GM23338 (cell line): ENCODE data around the gene CCDC197. TPM values are rescaled to one million over a fixed set of nuclear protein-coding genes. Genes with fewer than 3 reads are reported as not detected.

Source experiments
- ATAC-seq: fragments of 200-7000 bp; cut with Tn5 transposase; 3 replicates; pipeline ENCODE4 v1.9.1; 2020
- DNase-seq: peaks from one replicate; pipeline ENCODE4 v3.0.0-alpha.2; 2015; ENCODE audit warnings: low spot score
- H2AFZ ChIP-seq: fragments of 200-600 bp; sonication (generic); 2 replicates; pipeline ENCODE4 v1.8.0; 2016; ENCODE audit warnings: antibody characterized with exemption, mild to moderate bottlenecking, moderate library complexity
- H3F3A ChIP-seq: fragments of 200-600 bp; sonication (generic); replicated peaks from 2 replicates; pipeline ENCODE4 v1.8.0; 2017; ENCODE audit warnings: antibody characterized with exemption, mixed run types, low read depth
- H3K27ac ChIP-seq: fragments of 200-600 bp; sonication (generic); 2 replicates; pipeline ENCODE4 v1.6.1; 2016; ENCODE audit warnings: low read depth
- H3K27me3 ChIP-seq: fragments of 200-600 bp; sonication (generic); 2 replicates; pipeline ENCODE4 v1.8.0; 2016; ENCODE audit warnings: mild to moderate bottlenecking, mixed run types, moderate library complexity; ENCODE audit not compliant: insufficient read depth
- H3K36me3 ChIP-seq: fragments of 200-600 bp; sonication (generic); 2 replicates; pipeline ENCODE4 v1.8.0; 2016; ENCODE audit warnings: mild to moderate bottlenecking; ENCODE audit not compliant: insufficient read depth
- H3K4me1 ChIP-seq: fragments of 200-600 bp; sonication (generic); 2 replicates; pipeline ENCODE4 v1.8.0; 2016; ENCODE audit warnings: mild to moderate bottlenecking, moderate library complexity; ENCODE audit not compliant: insufficient read depth
- H3K4me2 ChIP-seq: fragments of 200-600 bp; sonication (generic); 2 replicates; pipeline ENCODE4 v1.7.1; 2017; ENCODE audit warnings: mixed run types
- H3K4me3 ChIP-seq: fragments of 200-600 bp; sonication (generic); 2 replicates; pipeline ENCODE4 v1.6.1; 2016; ENCODE audit warnings: mixed run types
- H3K79me2 ChIP-seq: fragments of 200-600 bp; sonication (generic); replicated peaks from 2 replicates; pipeline ENCODE4 v1.8.0; 2017; ENCODE audit warnings: mild to moderate bottlenecking; ENCODE audit not compliant: insufficient read depth
- H3K9me2 ChIP-seq: fragments of 200-600 bp; sonication (generic); 2 replicates; pipeline ENCODE4 v1.8.0; 2017; ENCODE audit not compliant: insufficient read depth
- H4K20me1 ChIP-seq: fragments of 200-600 bp; sonication (generic); replicated peaks from 2 replicates; pipeline ENCODE4 v1.8.0; 2017; ENCODE audit warnings: mild to moderate bottlenecking; ENCODE audit not compliant: insufficient read depth
- H3K27ac Mint-ChIP-seq: 2 replicates; pipeline ENCODE4 v1.8.0; 2020; ENCODE audit warnings: inconsistent platforms, mild to moderate bottlenecking, moderate library complexity, mixed read lengths
- H3K27me3 Mint-ChIP-seq: 3 replicates; pipeline ENCODE4 v1.8.0; 2022; ENCODE audit warnings: low read depth, mild to moderate bottlenecking, moderate library complexity, mixed read lengths, inconsistent platforms; ENCODE audit not compliant: insufficient read depth, poor library complexity
- H3K36me3 Mint-ChIP-seq: 3 replicates; pipeline ENCODE4 v1.8.0; 2021; ENCODE audit warnings: low read depth, mild to moderate bottlenecking, inconsistent platforms, moderate library complexity, mixed read lengths
- H3K4me1 Mint-ChIP-seq: 3 replicates; pipeline ENCODE4 v1.8.0; 2020; ENCODE audit warnings: mild to moderate bottlenecking, inconsistent platforms, mixed read lengths
- H3K4me3 Mint-ChIP-seq: 3 replicates; pipeline ENCODE4 v1.8.0; 2021; ENCODE audit warnings: moderate library complexity, mild to moderate bottlenecking, inconsistent platforms, mixed read lengths
- H3K9me3 Mint-ChIP-seq: 3 replicates; pipeline ENCODE4 v1.8.0; 2020; ENCODE audit warnings: moderate library complexity, mild to moderate bottlenecking, inconsistent platforms, mixed read lengths
- CREB1 ChIP-seq: fragments of 250-450 bp; sonication (Bioruptor Pico); IDR thresholded peaks from 2 replicates; pipeline ENCODE4 v1.5.0; 2020; ENCODE audit warnings: low read depth, mild to moderate bottlenecking, moderate library complexity
- EZH2 ChIP-seq: fragments of 200-600 bp; sonication (generic); IDR thresholded peaks from one replicate; pipeline ENCODE4 v1.8.0; 2017; ENCODE audit warnings: antibody characterized with exemption, mild to moderate bottlenecking, low read depth; ENCODE audit not compliant: unreplicated experiment
- JUNB ChIP-seq: IDR thresholded peaks from one replicate; pipeline ENCODE4 v1.6.1; 2016; ENCODE audit warnings: antibody characterized with exemption; ENCODE audit not compliant: unreplicated experiment
- NANOG ChIP-seq: IDR thresholded peaks from 2 replicates; pipeline ENCODE4 v1.6.1; 2016; ENCODE audit warnings: antibody characterized with exemption, borderline replicate concordance
- POLR2AphosphoS5 ChIP-seq: IDR thresholded peaks from 2 replicates; pipeline ENCODE4 v1.6.1; 2016; ENCODE audit warnings: antibody characterized with exemption, low read depth
- STAT1 ChIP-seq: IDR thresholded peaks from one replicate; pipeline ENCODE4 v1.6.1; 2016; ENCODE audit warnings: antibody characterized with exemption; ENCODE audit not compliant: unreplicated experiment
- ZNF114 ChIP-seq: fragments of 250-450 bp; sonication (Bioruptor Pico); IDR thresholded peaks from 2 replicates; pipeline ENCODE4 v1.5.0; 2020; ENCODE audit warnings: mild to moderate bottlenecking, moderate library complexity
- ZNF331 ChIP-seq: fragments of 250-450 bp; sonication (Bioruptor Pico); IDR thresholded peaks from 2 replicates; pipeline ENCODE4 v1.5.0; 2020; ENCODE audit warnings: low read depth, mild to moderate bottlenecking, moderate library complexity
- polyA plus RNA-seq: library from polyadenylated mRNA; unstranded; fragments of >200 nt; fragmentation: Nextera tagmentation; extraction: Ambion mirVana; gene quantifications from 2 replicates; pipeline ENCODE4 v1.2.1, GENCODE V29; 2016
- total RNA-seq: library from RNA; depleted of rRNA; stranded (reverse); fragments of >200 nt; shearing (Covaris generic); gene quantifications from 2 replicates; pipeline ENCODE4 v1.2.3, GENCODE V29; 2014
- TF ChIP-seq, protein P1 (sequence below): IDR thresholded peaks from 2 replicates; pipeline ENCODE4 v1.6.1; 2016; ENCODE audit warnings: antibody characterized with exemption
- TF ChIP-seq, protein P2 (sequence below): fragments of 250-450 bp; sonication (Bioruptor Pico); IDR thresholded peaks from 2 replicates; pipeline ENCODE4 v1.5.0; 2020; ENCODE audit warnings: mild to moderate bottlenecking, moderate library complexity
- TF ChIP-seq, protein P3 (sequence below): IDR thresholded peaks from one replicate; pipeline ENCODE4 v1.6.1; 2018; ENCODE audit warnings: antibody characterized with exemption; ENCODE audit not compliant: unreplicated experiment

CCDC197 gene
- total and polyA plus RNA-seq, 2 experiments from 2014 or later: not detected

DNA sequence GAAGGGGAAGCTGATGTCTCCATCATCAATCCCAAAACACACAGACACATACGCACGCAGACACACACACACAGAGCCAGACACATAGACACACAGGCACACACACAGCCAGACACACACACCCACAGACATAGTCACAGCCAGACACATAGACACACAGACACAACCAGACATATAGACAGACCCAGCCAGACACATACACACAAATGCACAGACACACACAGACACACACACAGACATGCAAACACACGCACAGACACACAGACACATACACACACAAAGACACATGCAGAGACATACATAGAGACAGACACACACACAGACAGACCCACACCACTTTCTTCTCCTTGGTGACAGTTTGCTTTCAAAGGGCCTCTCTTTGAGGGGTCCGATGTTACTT, 6.3 kb downstream of the CCDC197 start:
- peaks cover 4% of the 10 kb centered on the region for H3K27me3 Mint-ChIP-seq
- H3K27ac ChIP-seq: no peak overlapping the region

GRCh38 chr14:94004015-94004414, 6.9 kb downstream of the CCDC197 start:
- no peak overlapping the region for H3K4me3 Mint-ChIP-seq
- H4K20me1 ChIP-seq: no peaks in the 10 kb centered on the region
- TF ChIP-seq, protein P1, sequence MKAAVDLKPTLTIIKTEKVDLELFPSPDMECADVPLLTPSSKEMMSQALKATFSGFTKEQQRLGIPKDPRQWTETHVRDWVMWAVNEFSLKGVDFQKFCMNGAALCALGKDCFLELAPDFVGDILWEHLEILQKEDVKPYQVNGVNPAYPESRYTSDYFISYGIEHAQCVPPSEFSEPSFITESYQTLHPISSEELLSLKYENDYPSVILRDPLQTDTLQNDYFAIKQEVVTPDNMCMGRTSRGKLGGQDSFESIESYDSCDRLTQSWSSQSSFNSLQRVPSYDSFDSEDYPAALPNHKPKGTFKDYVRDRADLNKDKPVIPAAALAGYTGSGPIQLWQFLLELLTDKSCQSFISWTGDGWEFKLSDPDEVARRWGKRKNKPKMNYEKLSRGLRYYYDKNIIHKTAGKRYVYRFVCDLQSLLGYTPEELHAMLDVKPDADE: no peak
- no peak for TF ChIP-seq POLR2AphosphoS5
- no peak for TF ChIP-seq ZNF331 (CRISPR knock-in tag)
- no peak for TF ChIP-seq CREB1
- TF ChIP-seq, protein P2, sequence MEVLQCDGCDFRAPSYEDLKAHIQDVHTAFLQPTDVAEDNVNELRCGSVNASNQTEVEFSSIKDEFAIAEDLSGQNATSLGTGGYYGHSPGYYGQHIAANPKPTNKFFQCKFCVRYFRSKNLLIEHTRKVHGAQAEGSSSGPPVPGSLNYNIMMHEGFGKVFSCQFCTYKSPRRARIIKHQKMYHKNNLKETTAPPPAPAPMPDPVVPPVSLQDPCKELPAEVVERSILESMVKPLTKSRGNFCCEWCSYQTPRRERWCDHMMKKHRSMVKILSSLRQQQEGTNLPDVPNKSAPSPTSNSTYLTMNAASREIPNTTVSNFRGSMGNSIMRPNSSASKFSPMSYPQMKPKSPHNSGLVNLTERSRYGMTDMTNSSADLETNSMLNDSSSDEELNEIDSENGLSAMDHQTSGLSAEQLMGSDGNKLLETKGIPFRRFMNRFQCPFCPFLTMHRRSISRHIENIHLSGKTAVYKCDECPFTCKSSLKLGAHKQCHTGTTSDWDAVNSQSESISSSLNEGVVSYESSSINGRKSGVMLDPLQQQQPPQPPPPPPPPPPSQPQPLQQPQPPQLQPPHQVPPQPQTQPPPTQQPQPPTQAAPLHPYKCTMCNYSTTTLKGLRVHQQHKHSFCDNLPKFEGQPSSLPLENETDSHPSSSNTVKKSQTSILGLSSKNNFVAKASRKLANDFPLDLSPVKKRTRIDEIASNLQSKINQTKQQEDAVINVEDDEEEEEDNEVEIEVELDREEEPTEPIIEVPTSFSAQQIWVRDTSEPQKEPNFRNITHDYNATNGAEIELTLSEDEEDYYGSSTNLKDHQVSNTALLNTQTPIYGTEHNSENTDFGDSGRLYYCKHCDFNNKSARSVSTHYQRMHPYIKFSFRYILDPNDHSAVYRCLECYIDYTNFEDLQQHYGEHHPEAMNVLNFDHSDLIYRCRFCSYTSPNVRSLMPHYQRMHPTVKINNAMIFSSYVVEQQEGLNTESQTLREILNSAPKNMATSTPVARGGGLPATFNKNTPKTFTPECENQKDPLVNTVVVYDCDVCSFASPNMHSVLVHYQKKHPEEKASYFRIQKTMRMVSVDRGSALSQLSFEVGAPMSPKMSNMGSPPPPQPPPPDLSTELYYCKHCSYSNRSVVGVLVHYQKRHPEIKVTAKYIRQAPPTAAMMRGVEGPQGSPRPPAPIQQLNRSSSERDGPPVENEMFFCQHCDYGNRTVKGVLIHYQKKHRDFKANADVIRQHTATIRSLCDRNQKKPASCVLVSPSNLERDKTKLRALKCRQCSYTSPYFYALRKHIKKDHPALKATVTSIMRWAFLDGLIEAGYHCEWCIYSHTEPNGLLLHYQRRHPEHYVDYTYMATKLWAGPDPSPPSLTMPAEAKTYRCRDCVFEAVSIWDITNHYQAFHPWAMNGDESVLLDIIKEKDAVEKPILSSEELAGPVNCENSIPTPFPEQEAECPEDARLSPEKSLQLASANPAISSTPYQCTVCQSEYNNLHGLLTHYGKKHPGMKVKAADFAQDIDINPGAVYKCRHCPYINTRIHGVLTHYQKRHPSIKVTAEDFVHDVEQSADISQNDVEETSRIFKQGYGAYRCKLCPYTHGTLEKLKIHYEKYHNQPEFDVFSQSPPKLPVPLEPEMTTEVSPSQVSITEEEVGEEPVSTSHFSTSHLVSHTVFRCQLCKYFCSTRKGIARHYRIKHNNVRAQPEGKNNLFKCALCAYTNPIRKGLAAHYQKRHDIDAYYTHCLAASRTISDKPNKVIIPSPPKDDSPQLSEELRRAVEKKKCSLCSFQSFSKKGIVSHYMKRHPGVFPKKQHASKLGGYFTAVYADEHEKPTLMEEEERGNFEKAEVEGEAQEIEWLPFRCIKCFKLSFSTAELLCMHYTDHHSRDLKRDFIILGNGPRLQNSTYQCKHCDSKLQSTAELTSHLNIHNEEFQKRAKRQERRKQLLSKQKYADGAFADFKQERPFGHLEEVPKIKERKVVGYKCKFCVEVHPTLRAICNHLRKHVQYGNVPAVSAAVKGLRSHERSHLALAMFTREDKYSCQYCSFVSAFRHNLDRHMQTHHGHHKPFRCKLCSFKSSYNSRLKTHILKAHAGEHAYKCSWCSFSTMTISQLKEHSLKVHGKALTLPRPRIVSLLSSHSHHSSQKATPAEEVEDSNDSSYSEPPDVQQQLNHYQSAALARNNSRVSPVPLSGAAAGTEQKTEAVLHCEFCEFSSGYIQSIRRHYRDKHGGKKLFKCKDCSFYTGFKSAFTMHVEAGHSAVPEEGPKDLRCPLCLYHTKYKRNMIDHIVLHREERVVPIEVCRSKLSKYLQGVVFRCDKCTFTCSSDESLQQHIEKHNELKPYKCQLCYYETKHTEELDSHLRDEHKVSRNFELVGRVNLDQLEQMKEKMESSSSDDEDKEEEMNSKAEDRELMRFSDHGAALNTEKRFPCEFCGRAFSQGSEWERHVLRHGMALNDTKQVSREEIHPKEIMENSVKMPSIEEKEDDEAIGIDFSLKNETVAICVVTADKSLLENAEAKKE (CRISPR knock-in tag): no peak
- no peak for TF ChIP-seq EZH2
- no peak for TF ChIP-seq JUNB
- TF ChIP-seq, protein P3, sequence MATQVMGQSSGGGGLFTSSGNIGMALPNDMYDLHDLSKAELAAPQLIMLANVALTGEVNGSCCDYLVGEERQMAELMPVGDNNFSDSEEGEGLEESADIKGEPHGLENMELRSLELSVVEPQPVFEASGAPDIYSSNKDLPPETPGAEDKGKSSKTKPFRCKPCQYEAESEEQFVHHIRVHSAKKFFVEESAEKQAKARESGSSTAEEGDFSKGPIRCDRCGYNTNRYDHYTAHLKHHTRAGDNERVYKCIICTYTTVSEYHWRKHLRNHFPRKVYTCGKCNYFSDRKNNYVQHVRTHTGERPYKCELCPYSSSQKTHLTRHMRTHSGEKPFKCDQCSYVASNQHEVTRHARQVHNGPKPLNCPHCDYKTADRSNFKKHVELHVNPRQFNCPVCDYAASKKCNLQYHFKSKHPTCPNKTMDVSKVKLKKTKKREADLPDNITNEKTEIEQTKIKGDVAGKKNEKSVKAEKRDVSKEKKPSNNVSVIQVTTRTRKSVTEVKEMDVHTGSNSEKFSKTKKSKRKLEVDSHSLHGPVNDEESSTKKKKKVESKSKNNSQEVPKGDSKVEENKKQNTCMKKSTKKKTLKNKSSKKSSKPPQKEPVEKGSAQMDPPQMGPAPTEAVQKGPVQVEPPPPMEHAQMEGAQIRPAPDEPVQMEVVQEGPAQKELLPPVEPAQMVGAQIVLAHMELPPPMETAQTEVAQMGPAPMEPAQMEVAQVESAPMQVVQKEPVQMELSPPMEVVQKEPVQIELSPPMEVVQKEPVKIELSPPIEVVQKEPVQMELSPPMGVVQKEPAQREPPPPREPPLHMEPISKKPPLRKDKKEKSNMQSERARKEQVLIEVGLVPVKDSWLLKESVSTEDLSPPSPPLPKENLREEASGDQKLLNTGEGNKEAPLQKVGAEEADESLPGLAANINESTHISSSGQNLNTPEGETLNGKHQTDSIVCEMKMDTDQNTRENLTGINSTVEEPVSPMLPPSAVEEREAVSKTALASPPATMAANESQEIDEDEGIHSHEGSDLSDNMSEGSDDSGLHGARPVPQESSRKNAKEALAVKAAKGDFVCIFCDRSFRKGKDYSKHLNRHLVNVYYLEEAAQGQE: no peak
- no peak for TF ChIP-seq STAT1
- no peak for TF ChIP-seq ZNF114 (CRISPR knock-in tag)
- TF ChIP-seq NANOG: no peak

More for the DNA sequence above, 6.3 kb downstream of the CCDC197 start:
- H3K36me3 Mint-ChIP-seq: no peaks in the 10 kb centered on the region
- Histone ChIP-seq H3K9me2 (no peaks in the 10 kb centered on the region), H3K4me3 (no peak overlapping the region), H3K36me3 (no peaks in the 10 kb centered on the region), H3K4me1 (no peaks in the 10 kb centered on the region), H3K27me3 (no peaks in the 10 kb centered on the region), H3F3A (no peaks in the 10 kb centered on the region), H3K4me2 (no peak overlapping the region), H2AFZ (no peak overlapping the region), H3K79me2 (no peaks in the 10 kb centered on the region), H4K20me1 (no peaks in the 10 kb centered on the region)
- ATAC-seq: no peak
- no peak overlapping the region for H3K27ac Mint-ChIP-seq
- no peak overlapping the region for H3K4me3 Mint-ChIP-seq
- TF ChIP-seq EZH2 (no peak), NANOG (no peak), ZNF114 (CRISPR knock-in tag) (no peak), CREB1 (no peak)
- H3K9me3 Mint-ChIP-seq: no peaks in the 10 kb centered on the region
- H3K4me1 Mint-ChIP-seq: peaks cover 4% of the 10 kb centered on the region; the same call in 2 of the 3 replicates
- DNase-seq: no peak

More at GRCh38 chr14:94004015-94004414, 6.9 kb downstream of the CCDC197 start:
- Histone ChIP-seq H3K79me2 (no peaks in the 10 kb centered on the region), H3F3A (no peaks in the 10 kb centered on the region), H2AFZ (no peak overlapping the region), H3K4me1 (no peaks in the 10 kb centered on the region), H3K9me2 (no peaks in the 10 kb centered on the region), H3K27ac (no peak overlapping the region), H3K27me3 (no peaks in the 10 kb centered on the region), H3K4me2 (no peak overlapping the region), H3K4me3 (no peak overlapping the region), H3K36me3 (no peaks in the 10 kb centered on the region)
- peaks cover 4% of the 10 kb centered on the region; the same call in 2 of the 3 replicates for H3K4me1 Mint-ChIP-seq
- no peak overlapping the region for H3K27ac Mint-ChIP-seq
- H3K27me3 Mint-ChIP-seq: peaks cover 4% of the 10 kb centered on the region
- DNase-seq: no peak
- no peak for ATAC-seq
- no peaks in the 10 kb centered on the region for H3K36me3 Mint-ChIP-seq
- no peaks in the 10 kb centered on the region for H3K9me3 Mint-ChIP-seq
